ENCODE measurements around the gene UGT2B15.
"Not testable (repeated sequence)": the region's sequence is repeated elsewhere in the genome, so short reads cannot be mapped to it uniquely, and the experiment has no call there.

DNA sequence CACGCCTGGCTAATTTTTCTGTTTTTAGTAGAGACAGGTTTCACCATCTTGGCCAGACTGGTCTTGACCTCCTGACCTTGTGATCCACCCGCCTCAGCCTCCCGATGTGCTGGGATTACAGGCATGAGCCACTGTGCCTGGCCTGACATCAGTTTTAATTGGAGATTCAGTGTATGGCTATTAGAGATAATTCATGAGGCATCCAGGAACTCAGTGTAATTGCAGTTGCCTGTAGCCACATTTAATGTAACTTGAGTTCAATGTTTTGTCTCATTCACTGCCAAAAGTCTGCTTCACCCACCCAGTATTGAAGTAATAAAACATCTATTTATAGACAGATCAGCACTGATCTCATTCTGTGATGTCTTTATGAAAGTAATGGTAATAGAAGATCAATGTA lies 5.7 kb downstream of the UGT2B15 start:
- not testable (repeated sequence) for TF ChIP-seq CTCF, POLR2A (IDR thresholded peaks at IDR 0.05)

All from heart left ventricle (tissue), 13 donors.